OCI-LY7 (cell line): ENCODE measurements around the gene C8B.

Experiments used
- EZH2phosphoT487 ChIP-seq: fragments of 200-600 bp; sonication (generic); IDR thresholded peaks from 2 replicates; pipeline ENCODE4 v1.6.1; 2018; ENCODE audit warnings: low read depth, borderline replicate concordance, mild to moderate bottlenecking, mixed run types, antibody characterized with exemption, low read length, moderate library complexity, mixed read lengths
- TF ChIP-seq, protein P1 (sequence below): fragments of 200-600 bp; sonication (generic); conservative IDR thresholded peaks from 2 replicates; pipeline ENCODE4 v1.5.1; 2014; ENCODE audit warnings: mild to moderate bottlenecking, antibody characterized with exemption, low read length, moderate library complexity, mixed read lengths

DNA sequence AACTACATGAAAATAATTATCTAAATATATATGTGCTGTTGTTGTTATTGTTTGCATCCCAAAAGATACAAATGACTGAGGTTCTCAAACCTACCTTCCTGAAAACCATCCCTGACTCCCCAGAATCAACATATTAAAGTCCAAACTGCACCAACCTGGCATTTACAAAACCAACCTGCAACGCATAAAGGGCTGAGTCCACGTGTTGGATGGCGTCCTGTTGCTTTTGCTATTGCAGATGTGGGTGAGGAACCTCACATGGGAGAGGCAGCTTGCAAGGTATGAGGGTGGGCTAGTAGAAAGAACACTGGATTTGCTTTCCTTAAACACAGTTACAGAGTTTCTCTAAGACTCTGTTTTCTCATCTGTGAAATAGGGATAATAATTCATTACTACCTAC, 1.5 kb upstream of the C8B start:
- TF ChIP-seq EZH2phosphoT487: no peak
- TF ChIP-seq, protein P1, sequence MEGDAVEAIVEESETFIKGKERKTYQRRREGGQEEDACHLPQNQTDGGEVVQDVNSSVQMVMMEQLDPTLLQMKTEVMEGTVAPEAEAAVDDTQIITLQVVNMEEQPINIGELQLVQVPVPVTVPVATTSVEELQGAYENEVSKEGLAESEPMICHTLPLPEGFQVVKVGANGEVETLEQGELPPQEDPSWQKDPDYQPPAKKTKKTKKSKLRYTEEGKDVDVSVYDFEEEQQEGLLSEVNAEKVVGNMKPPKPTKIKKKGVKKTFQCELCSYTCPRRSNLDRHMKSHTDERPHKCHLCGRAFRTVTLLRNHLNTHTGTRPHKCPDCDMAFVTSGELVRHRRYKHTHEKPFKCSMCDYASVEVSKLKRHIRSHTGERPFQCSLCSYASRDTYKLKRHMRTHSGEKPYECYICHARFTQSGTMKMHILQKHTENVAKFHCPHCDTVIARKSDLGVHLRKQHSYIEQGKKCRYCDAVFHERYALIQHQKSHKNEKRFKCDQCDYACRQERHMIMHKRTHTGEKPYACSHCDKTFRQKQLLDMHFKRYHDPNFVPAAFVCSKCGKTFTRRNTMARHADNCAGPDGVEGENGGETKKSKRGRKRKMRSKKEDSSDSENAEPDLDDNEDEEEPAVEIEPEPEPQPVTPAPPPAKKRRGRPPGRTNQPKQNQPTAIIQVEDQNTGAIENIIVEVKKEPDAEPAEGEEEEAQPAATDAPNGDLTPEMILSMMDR: no peak
